Cardiac fibroblast (primary cell): Measurements from ENCODE around the gene HDAC11.

Experiments used
- DNase-seq, 2 donors: peaks; one replicate each; pipeline versions ENCODE4 v3.0.0 to v3.0.0-alpha.2; 2010; ENCODE audit warnings: low read depth in 2 of 2
- H3K4me3 ChIP-seq, 2 donors: replicated peaks in 1 of 2; 1 replicate in 1 of 2; 2 replicates in 1 of 2; pipeline ENCODE4 v1.5.1; 2011; ENCODE audit warnings: low read depth in 2 of 2, low read length in 2 of 2, mild to moderate bottlenecking in 2 of 2, moderate library complexity in 1 of 2
- TF ChIP-seq, protein P1 (sequence below): IDR thresholded peaks from one replicate; pipeline ENCODE4 v1.5.1; 2011; ENCODE audit warnings: low read depth, mild to moderate bottlenecking, low read length, inconsistent platforms

HDAC11 gene

DNA sequence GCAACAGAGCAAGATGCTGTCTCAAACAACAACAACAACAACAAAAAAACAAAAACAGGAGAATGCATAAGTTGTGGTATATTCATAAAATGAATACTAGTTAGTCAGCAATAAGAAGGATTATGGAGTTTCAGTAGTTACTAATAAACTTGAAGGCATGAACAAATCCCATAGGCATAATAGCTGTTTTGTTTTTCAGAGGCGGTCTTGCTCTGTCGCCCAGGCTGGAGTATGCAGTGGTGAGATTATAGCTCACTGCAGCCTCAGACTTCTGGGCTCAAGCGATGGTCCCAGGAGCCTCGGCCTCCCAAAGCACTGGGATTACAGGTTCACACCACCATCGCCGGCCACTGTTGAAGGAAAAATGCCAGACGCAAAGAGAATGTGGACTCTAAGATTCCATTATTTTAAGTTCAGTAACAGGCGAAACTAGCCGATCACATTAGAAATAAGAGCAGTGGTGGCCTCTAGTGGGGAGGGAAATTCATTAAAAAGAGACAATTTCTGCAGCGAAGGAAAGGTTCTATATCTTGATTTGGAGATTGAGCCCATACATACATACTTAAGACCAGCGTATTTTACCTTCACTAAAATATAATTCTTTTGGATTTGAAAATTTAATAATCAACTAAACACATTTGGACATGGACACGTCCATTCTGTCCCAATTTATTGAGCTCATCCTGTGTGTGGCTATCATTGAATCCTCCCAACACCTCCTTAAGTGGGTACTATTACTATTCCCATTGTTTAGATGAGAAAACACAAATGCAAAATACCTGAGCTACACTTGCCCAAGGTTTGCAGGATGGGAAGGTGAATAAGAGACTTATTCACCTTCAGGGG lies 27.4 kb upstream of the HDAC11 start:
- TF ChIP-seq, protein P1, sequence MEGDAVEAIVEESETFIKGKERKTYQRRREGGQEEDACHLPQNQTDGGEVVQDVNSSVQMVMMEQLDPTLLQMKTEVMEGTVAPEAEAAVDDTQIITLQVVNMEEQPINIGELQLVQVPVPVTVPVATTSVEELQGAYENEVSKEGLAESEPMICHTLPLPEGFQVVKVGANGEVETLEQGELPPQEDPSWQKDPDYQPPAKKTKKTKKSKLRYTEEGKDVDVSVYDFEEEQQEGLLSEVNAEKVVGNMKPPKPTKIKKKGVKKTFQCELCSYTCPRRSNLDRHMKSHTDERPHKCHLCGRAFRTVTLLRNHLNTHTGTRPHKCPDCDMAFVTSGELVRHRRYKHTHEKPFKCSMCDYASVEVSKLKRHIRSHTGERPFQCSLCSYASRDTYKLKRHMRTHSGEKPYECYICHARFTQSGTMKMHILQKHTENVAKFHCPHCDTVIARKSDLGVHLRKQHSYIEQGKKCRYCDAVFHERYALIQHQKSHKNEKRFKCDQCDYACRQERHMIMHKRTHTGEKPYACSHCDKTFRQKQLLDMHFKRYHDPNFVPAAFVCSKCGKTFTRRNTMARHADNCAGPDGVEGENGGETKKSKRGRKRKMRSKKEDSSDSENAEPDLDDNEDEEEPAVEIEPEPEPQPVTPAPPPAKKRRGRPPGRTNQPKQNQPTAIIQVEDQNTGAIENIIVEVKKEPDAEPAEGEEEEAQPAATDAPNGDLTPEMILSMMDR: peak; percentile 53
- H3K4me3 ChIP-seq: peak overlapping the region in 1 of 2 donors; percentile 43
- peak; percentile 67 to 74 for DNase-seq

DNA sequence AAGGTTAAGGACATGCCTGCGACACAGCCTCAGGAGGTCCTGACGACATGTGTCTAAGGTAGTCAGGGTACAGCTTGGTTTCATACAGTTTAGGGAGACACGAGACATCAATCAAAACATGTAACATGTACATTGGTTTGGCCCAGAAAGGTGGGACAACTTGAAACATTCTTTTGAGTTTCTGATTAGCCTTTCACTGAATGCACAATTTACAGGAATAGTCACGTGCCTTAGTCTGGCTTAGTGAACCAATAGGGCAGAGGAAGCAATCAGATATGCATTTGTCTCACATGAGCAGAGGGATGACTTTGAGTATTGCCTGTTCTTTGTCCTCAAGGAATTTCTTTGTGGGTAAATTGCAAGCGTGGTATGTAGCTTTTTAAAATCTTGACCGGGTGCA lies 24.5 kb upstream of the HDAC11 start:
- H3K4me3 ChIP-seq: no peak overlapping the region
- DNase-seq: no peak
- TF ChIP-seq, protein P1: no peak

DNA sequence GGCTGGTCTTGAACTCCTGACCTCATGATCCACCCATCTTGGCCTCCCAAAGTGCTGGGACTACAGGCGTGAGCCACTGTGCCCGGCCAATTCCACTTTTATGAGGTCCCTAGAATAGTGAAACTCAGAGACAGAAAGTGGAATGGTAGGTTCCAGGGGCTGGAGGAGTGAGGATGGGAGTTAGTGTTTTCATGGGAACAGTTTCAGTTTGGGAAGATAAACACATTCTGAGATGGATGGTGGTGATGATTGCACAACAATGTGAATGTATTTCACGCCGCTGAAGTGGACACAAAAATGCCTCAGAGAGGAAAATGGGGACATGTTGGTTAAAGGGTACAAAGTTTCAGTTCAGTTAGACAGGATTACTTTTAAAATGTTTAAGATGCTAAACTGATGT lies 22.5 kb upstream of the HDAC11 start:
- TF ChIP-seq, protein P1: no peak
- DNase-seq: peak in 1 of 2 donors; percentile 23
- no peak overlapping the region for H3K4me3 ChIP-seq

DNA sequence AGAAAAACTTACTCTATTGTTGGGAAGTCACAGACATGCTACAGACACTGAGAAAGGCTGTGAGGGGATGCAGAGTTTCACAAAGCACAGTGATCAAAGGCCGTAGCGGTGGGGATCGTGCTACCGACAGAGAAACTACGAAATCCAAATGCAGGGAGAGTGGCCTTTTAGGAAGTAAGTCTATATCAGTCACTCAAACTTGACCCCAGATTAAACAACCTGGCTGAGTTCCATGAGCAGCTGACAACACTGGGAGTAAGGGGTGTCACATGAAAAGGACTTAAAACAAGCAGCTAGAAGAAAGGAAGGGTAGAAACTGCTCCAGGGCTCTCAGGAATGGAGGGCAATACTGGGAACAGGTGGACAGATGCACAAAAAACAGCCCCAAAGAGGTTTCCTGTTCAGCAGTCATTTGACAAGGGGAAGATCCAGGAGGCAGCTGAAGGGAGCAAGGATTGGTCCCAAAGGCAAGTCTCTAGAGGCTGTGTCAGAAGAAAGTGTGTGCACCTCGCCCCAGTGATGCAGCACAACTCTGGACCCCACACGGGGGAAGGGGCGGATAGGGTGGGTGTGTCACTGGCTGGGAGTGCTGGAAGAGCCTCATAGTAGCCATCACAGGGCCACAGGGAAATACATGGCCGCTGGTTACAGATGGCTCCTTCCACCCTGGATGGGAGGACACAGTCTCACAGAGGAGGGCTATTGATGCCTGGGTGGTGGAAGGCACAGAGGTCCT lies 20.3 kb upstream of the HDAC11 start:
- TF ChIP-seq, protein P1: no peak
- no peak overlapping the region for H3K4me3 ChIP-seq
- DNase-seq: no peak

- H3K4me3 ChIP-seq: no peak overlapping the region
- no peak for DNase-seq
- TF ChIP-seq, protein P1: no peak
Observed at GRCh38 chr3:13460341-13460736, 19.8 kb upstream of the HDAC11 start.

GRCh38 chr3:13461169-13462124 lies 18.7 kb upstream of the HDAC11 start:
- no peak overlapping the region for H3K4me3 ChIP-seq
- TF ChIP-seq, protein P1: peak; percentile 66
- DNase-seq: peak; percentile 37 to 51
